RPMI7951 (cell line): ENCODE measurements around the gene SYCP1. TPM values are rescaled to one million over a fixed set of nuclear protein-coding genes. Genes with fewer than 3 reads are reported as not detected.
"Not testable (repeated sequence)": the region's sequence is repeated elsewhere in the genome, so short reads cannot be mapped to it uniquely, and the experiment has no call there.

Source experiments
- DNase-seq: peaks from one replicate; pipeline ENCODE4 v3.0.0-alpha.2; 2012; ENCODE audit warnings: low read depth
- total RNA-seq: library from RNA; depleted of rRNA; stranded (reverse); fragments of >200 nt; shearing (Covaris generic); gene quantifications from 2 replicates; pipeline ENCODE4 v1.2.3, GENCODE V29; 2014; rRNA removed

SYCP1 gene, protein sequence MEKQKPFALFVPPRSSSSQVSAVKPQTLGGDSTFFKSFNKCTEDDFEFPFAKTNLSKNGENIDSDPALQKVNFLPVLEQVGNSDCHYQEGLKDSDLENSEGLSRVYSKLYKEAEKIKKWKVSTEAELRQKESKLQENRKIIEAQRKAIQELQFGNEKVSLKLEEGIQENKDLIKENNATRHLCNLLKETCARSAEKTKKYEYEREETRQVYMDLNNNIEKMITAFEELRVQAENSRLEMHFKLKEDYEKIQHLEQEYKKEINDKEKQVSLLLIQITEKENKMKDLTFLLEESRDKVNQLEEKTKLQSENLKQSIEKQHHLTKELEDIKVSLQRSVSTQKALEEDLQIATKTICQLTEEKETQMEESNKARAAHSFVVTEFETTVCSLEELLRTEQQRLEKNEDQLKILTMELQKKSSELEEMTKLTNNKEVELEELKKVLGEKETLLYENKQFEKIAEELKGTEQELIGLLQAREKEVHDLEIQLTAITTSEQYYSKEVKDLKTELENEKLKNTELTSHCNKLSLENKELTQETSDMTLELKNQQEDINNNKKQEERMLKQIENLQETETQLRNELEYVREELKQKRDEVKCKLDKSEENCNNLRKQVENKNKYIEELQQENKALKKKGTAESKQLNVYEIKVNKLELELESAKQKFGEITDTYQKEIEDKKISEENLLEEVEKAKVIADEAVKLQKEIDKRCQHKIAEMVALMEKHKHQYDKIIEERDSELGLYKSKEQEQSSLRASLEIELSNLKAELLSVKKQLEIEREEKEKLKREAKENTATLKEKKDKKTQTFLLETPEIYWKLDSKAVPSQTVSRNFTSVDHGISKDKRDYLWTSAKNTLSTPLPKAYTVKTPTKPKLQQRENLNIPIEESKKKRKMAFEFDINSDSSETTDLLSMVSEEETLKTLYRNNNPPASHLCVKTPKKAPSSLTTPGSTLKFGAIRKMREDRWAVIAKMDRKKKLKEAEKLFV
- not detected in 2 replicates for total RNA-seq

DNA sequence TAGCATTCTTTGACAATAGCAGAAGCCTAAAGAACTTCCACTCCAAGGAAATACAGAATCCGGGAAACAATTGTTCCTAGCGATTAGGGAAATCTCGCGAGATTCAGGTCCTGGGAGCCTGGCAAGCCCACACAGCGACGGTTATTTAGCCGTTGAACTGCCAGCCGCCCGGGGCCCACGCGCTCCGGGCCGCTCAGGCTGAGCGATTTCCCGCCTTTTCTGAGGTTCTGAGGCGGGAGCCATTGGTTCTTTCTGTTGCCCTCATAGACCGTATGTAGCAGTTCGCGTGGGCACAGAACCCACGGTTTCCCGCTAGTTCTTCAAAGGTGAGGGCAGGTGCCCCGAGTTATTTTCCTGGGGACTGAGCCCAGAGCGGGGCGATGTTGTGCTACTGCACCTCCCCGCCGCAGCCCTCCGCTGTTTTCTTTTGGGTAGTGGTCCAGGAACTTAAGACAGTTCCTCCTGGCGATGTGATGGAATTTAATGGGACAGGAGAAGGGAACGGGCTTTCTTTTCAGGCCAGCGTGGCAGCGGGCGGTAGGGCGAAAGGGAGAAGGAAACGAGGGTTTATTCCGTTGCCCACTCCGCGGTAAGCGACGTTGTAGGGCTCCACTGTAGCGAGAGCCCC, at the start of gene SYCP1:
Gene SYCP1, plus strand, starts transcription at position 171 of the 628 bp plus-strand sequence. CDS start 602 bp downstream, outside the sequence.
- DNase-seq = no peak

DNA sequence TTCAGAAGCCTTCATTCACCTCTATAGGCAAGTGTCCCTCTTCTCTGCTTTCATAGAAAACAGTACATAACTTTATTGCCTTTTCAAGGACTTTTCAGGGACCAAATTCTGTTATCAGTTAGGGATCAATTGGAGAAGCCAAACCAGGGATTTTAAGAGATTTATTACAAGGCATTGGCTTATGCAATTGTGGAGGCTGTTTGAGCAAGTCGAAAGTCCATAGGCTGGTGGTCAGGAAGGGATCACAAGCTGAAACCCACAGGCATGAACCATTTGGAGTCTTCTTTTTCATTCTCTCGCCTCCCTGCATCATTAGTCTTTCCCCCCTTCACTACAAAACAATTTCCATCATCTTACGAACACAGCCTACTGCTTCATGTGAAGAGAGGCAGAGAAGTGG, 34.8 kb upstream of the SYCP1 start:
- no peak for DNase-seq

DNA sequence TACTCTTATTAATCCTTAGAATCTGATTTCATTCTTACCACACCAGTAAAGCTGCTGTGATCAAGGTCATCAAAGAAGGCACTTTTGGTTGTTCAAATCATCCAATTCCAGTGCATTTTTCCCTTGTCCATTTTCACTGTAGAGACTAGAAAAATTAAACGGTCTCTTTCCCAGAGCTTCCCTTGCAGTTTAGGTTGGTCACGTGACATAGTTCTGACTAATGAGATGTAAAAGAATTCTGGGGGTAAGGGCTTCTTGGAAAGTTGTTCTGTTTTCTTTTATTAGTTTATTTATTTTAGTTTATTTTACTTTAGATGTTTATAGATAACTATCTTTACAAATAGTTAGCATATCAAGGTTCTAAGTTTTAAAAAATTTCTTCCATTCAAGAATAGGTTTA, 34.3 kb upstream of the SYCP1 start:
- no peak for DNase-seq

DNA sequence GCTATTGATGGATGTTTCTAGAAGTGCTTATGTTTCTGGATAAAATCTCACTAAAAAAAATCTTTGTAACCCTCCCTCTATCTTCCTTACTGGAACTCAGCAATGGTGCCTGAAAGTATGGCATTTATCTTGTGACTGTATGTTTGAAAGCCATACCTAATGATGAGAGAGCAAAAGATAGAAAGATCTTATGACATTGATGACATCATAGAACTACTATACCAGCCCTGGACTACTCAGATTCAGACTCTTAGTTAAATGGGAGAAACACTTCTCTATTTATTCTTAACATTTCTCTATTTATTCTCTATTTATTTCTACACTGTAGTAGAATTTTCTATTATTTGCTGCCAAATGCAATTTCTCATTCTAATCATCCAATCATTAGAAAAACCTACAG, 32.7 kb upstream of the SYCP1 start:
- no peak for DNase-seq

DNA sequence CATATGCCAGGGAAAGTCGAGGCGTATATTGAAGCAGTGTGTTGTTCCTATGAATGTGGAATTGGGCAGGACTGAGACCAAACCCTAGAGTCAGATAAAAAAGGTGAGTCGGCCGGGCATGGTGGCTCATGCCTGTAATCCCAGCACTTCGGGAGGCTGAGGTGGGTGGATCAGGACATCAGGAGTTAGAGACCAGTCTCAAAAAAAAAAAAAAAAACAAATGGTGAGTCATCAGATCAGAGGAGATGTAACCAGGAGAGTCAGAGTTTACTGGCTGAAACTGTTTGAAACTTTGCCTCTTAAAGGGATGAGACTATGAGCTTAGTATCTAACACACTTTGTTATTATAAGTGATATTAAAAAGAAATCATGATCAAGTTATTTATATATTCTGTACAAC, 26.4 kb upstream of the SYCP1 start:
- peak; percentile 20 for DNase-seq

DNA sequence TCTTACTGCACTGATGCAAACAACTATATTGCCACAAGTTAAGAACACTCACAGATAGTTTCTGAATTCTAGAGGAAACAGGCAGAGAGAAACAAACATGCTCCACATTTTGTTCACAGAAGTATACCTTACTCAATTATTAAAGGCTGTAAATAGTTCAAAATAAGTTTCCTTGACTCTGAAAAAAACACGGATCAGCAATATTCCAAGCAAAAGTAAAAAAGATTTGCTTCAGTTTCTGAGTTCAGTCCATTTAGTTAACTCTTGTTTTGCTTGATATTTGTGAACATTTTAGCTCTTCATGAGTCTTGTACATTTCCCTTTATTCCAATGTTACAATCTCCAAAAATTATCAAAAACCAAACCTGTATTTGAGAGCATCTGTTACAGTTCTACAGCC, 24.6 kb upstream of the SYCP1 start:
- DNase-seq = not testable (repeated sequence)

DNA sequence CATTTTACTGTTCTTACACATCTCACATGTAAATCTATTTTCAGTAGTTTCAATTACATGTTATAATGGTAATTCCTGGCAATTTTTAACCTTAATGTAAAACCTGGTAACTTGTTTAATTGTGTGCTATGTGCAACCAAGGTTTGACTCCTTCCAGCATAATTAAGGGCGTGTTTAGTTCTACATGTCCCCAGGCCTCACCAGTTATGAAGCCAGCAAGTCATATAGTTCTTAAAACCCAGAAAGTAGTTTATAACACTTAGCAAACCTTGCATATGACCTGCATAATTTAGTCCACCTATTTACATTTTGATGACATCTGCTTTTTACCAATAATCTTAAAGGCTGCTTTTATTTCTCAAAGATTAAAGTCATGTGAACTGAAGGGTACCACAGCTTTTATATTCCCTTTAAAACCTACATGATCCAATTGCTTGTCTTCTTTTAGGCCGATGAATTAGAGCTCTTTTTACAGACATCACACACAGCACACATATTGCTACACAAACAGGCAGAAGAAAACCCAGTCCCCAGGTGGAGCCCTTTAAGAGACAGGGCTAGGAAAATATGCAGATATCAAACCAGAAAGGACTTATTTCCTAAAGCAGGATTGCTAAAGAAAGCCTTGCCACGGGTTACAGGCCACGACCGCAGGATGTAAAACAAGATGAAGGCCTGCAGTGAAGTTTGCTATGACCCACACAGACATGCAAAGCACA, 23.2 kb upstream of the SYCP1 start:
- no peak for DNase-seq

DNA sequence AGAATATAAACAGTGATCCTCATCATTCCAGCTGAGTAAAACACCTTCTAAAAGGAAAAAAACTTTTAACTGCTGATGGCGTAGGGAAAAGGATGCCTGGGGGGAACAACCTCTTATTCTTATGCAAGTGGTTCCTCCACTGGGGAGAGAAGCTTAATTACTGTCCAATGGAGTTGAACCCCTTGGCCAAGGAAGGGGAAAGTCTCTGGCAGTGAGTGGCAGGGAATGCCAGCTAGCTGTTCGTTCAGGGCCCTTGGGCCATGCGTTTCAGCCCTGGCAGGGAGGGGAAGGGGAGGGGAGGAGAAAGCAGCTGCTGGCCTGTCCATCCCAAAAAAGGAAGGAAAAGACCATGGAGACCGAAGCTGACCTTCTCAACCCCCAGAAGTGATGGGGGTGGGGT, 22.6 kb upstream of the SYCP1 start:
- DNase-seq = no peak

DNA sequence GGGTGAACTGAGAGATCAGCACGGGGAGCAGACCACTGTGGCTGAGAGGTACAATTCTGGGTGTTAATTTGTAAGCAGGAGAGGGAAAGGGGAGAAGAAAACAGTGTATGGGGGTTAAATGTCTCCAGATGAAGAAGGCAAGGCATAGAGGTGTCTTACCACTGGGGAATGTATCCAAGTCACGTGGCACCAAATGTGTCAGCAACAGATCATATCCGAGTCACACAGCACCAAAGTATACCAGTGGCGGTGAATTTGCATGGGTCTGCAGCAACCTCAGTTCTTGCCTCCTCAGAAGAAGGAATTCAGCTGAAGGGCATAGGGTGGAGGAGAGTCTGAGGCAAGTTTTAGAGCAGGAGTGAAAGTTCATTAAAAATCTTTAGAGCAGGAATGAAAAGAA, 21.2 kb upstream of the SYCP1 start:
- DNase-seq = peak; percentile 17

DNA sequence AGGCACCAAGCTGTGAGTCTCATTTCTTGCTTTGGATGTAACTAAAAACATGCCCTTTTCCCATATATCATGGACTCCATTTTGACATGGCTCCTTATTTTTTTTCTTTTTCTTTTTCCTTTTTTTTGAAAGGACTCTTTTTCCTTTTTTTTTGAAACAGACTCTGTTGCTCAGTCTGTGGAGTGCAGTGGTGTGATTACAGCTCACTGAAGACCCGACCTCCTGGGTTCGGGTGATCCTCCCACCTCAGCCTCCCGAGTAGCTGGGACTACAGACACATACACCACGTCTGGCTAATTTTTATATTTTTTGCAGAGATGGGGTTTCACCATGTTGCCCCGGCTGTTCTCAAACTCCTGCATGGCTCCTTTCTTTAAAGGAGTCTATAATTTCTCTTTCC, 10.4 kb upstream of the SYCP1 start:
- no peak for DNase-seq

DNA sequence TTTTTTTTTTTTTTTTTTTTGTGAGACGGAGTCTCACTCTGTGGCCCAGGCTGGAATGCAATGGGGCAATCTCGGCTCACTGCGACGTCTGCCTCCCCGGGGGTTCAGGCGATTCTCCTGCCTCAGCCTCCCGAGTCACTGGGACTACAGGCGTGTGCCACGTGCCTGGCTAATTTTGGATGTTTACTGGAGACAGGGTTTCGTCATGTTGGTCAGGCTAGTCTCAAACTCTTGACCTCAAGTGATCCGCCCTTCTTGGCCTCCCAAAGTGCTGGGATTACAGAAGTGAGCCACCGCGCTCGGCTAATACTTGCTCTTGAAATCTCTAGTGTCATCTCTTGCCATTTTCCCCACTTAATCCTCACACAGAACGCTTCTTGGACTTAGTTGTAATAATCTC, 1.1 kb upstream of the SYCP1 start:
- no peak for DNase-seq

DNA sequence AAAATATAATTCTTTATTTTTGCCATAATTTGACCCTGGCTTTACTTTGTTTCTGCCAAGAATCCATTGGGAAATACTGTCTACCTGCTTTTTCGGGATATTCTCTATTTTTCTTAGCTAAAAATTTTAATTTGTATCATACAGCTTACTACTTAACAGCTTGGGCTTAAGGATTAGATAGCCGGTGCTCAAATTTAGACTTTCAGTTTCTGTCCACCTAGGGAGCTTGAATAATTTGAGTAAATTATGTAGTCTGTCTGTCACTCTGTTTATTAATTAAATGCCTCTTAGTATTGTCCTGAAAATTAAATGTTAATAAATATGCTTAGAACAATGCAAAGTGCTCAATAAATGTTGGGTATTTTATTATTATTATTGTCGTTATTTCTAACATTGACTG, 6.7 kb downstream of the SYCP1 start:
- DNase-seq = no peak

DNA sequence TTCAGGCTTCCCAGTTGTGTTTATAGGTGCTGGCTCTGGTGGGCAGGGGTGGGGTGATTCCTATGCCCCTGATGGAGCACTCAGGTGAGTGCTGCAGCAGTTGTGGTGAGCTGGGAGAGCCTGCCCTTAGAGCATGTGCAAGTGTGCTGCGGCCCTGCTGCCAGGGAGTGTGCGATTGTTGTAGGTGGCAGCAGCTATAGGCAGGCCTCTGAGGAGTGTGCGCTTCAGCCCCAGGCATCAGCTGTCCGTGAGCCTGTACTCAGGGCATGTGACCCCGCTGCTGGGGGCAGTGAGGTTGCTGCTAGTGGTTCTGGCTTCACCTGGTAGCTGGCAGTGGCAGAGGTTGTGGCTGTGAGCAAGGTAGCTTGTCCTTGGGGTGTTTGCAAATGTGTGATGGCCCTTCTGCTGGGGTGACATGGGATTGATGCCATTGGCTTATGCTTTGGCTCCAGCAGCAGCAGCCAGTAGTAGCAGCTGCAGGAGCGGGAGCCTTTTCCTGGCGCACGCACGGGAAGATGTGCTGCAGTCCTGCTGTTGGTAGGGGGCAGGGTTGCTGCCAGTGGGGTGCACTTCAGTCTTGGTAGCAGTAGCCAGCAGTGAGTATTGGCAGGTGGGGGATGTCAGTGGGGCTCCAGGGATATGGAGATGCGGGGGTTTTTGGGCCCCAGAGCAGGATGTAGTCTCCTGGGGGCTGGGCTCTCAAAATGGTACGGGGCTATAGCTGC, 37.7 kb downstream of the SYCP1 start:
- no peak for DNase-seq

DNA sequence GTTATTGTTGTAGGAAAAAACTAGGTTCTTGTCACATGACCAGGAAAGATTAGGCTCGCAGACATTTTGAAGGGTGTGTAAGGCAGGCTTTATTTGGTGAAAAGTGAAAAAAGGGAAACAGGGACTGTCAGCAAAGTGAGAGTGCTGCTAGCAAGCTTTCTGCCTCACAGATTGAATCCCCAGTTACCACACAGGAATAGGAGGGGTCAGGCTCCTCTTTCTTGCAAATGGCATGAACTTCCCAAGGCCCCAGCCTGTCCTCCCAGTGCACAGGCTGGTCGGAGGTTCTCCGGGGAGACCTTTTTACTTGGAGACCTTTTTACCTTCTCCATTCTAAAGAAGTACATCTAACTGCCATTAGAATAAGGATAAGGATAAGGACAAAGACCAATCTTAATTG, 42.1 kb downstream of the SYCP1 start:
- DNase-seq = no peak

DNA sequence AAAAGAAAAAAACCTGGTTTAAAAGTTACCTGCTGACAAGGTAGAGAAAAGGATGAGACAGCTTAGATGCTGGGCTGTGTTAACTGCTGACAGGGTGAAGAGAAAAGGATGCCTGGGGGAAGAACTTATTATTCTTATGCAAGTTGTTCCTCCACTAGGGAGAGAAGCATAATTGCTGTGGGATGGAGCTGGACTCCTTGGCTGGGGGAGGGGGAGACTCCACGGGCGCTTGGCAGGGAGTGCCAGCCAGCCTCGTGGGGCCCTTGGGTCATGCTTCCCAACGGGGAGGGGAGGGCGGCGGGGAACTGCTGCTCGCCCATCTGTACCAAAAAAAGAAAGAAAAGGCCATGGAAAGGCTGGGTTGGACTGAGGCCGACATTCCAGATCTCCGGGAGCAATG, 47.2 kb downstream of the SYCP1 start:
- no peak for DNase-seq

DNA sequence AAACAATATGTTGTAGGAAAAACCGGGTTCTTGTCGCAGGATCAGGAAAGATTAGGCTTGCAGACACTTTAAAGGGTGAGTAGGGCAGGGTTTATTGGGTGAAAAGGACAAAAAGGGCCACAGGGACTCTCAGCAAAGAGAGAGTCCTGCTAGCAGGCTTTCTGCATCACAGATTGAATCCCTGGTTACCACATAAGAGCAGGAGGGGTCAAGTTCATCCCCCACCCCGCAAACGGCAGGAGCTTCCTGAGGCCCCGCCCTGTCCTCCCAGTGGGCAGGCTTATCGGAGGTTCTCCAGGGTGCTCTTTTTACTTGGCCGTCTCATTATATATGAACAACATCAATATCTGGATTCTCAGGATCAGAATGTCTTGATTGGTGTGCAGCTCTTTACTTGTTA, 47.7 kb downstream of the SYCP1 start:
- no peak for DNase-seq

DNA sequence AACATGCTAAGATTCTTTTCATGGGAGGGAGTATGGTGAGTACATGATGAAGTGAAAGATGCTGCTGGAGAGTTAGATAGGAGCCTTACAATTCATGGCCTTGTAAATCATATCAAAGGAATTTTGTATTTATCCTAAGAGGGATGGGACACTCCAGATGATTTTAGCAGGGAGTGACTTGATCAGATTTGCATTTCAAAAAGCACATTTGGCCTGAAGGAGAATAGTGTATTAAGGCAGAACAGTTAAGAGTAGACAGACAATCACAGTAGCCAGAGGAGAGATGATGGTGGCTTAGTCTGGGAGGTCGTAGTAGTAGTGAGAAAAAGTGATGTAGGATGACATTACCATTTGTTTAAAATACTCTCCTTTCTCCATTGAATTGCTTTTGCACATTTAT, 48.8 kb downstream of the SYCP1 start:
- no peak for DNase-seq

DNA sequence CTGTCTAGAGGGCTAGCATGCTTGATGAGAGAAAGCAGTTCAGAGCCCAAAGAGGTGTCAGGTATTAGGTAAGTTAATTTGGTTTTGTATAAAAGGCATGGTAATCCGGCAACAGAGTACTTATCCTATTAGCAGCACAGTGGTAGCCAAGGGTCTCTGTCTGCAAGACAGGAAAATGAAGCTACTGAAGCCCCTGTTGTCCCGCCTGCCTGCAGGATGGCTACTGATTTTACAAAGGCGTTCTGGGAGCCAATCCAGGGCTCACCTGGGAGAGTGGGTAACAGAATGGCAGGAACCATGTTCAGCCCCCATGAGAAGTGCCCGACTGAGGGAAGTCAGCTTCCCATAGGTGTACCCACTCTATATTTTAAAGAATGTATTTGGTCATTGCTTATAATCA, 61.1 kb downstream of the SYCP1 start:
- not testable (repeated sequence) for DNase-seq

DNA sequence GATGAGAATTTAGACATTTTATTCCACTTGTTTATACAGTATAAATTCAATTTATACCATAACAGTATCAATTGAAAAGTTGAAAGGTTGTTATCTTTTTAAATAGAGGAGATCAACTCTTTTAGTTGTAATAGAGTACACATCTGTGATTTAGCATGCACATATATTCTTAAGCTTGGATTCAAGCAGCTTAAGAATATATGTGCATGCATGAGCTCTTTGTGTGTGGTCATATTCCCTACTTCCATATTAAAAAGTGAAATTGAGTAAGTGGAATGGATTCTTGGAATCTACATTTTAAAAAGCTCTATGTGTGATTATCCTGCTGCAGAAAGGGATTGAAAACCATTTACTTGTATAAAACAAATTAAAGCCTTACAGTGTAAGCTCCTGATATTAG, 71.9 kb downstream of the SYCP1 start:
- no peak for DNase-seq

DNA sequence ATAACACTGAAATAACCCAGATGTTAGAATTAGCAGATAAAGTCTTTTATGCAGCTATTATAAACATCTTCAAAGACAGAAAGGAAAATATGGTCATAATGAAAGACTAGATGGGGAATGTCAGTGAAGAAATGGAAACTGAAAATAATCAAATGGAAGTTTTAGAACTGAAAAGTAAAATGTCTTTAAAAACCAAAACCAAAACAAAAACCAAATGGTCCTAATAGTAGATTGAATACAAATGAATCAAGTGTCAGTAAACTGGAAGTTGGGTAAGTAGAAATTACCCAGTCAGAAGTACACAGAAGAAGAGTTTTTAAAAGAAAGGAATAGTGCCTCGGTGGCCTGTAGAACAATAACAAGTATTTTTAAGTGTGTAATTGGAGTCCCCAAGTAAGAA, 72.7 kb downstream of the SYCP1 start:
- DNase-seq = no peak

DNA sequence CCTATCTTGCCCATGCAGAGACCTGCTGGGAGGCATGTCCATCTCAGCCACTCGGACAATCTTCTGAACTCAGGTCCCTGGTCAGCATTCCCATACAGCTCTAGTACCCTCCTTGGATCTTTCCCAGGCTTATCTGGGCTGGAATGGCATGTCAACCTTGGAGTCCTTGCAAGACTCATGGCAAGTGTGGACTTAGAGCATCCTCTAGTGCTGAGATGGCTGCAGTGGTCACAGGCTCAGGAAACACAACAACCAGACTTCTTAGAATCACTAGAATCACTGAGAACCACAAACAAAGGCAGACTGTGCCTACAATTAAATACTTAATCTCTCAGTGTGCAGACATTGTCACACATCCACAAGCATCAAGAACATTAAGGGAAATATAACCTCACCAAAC, 101.9 kb downstream of the SYCP1 start:
- peak; percentile 27 for DNase-seq
